Tibial artery (tissue), 4 donors: ENCODE measurements around the gene ZBTB46.

Source experiments
- DNase-seq, 2 donors: peaks; one replicate each; pipeline ENCODE4 v3.0.0-alpha.2; 2019
- H3K27ac ChIP-seq, 2 donors: fragments of 200-600 bp; sonication (generic) in 1 of 2; 1 replicate in 1 of 2; 2 replicates in 1 of 2; pipeline ENCODE4 v1.5.1; 2018 to 2019; ENCODE audit warnings: mild to moderate bottlenecking in 1 of 2
- H3K27me3 ChIP-seq, 2 donors: fragments of 200-600 bp; sonication (generic) in 1 of 2; one replicate each; pipeline versions ENCODE4 v1.5.1 to v1.6.0; 2016 to 2019
- H3K36me3 ChIP-seq, 3 donors: fragments of 200-600 bp; sonication (generic) in 2 of 3; one replicate each; pipeline ENCODE4 v1.5.1; 2016 to 2019; ENCODE audit warnings: mild to moderate bottlenecking in 2 of 3
- H3K4me1 ChIP-seq, 4 donors: fragments of 200-600 bp; sonication (generic) in 2 of 4; 1 replicate in 3 of 4; 2 replicates in 1 of 4; pipeline ENCODE4 v1.5.1; 2016 to 2019
- H3K4me3 ChIP-seq, 2 donors: fragments of 200-600 bp; sonication (generic) in 1 of 2; 1 replicate in 1 of 2; 2 replicates in 1 of 2; pipeline ENCODE4 v1.5.1; 2018 to 2019; ENCODE audit warnings: mild to moderate bottlenecking in 2 of 2
- H3K9me3 ChIP-seq, 3 donors: fragments of 200-600 bp; sonication (generic) in 1 of 3; one replicate each; pipeline ENCODE4 v1.5.1; 2016 to 2019
- CTCF ChIP-seq, 2 experiments: fragments of 200-600 bp in 1 of 2; fragments of 450-650 bp in 1 of 2; IDR thresholded peaks; one replicate each; pipeline ENCODE4 v1.5.1; 2017 to 2019; ENCODE audit warnings: antibody characterized with exemption in 2 of 2, mild to moderate bottlenecking in 1 of 2, moderate library complexity in 1 of 2
- intact Hi-C: fragments of 100-400 bp; cut with DNase I; formaldehyde crosslinking; loops from one replicate; pipeline ENCODE4 v1.15.0; 2023; ENCODE audit warnings: low total_unique reads

Gene ZBTB46

GRCh38 chr20:63742381-63743024, 88.6 kb downstream of the ZBTB46 start:
- H3K27me3 ChIP-seq, result no peaks in the 10 kb centered on the region

GRCh38 chr20:63741676-63742380, 89.2 kb downstream of the ZBTB46 start:
- peak overlapping the region in 1 of 2 donors; percentile 93 for H3K4me3 ChIP-seq
- no peaks in the 10 kb centered on the region for H3K27me3 ChIP-seq
- H3K4me1 ChIP-seq, result peaks cover 0 to 41% (median 31%) of the 10 kb centered on the region in 4 donors
- intact Hi-C loops, result loop anchor here (10.0 kb wide), 1 partner anchor 117 kb away; the partner anchor contains the start of gene GMEB2
- H3K36me3 ChIP-seq, result peaks cover 22 to 35% (median 23%) of the 10 kb centered on the region in 3 donors
- no peak for DNase-seq
- H3K27ac ChIP-seq, result peak overlapping the region; percentile 97
- TF ChIP-seq CTCF (IDR thresholded peaks at IDR 0.05), result no peak
- H3K9me3 ChIP-seq, result no peaks in the 10 kb centered on the region

More at GRCh38 chr20:63742381-63743024, 88.6 kb downstream of the ZBTB46 start:
- no peak for TF ChIP-seq CTCF (IDR thresholded peaks at IDR 0.05)
- no peak overlapping the region for H3K4me3 ChIP-seq
- peaks cover 22 to 38% (median 23%) of the 10 kb centered on the region in 3 donors for H3K36me3 ChIP-seq
- DNase-seq, result no peak
- intact Hi-C loops, result loop anchor here (10.0 kb wide), 1 partner anchor 118 kb away; the partner anchor contains the start of gene GMEB2
- H3K27ac ChIP-seq, result no peak overlapping the region
- peaks cover 0 to 37% (median 29%) of the 10 kb centered on the region in 4 donors for H3K4me1 ChIP-seq
- no peaks in the 10 kb centered on the region for H3K9me3 ChIP-seq

GRCh38 chr20:63741354-63741675, 89.7 kb downstream of the ZBTB46 start:
- Histone ChIP-seq H3K36me3 (peaks cover 22 to 35% (median 23%) of the 10 kb centered on the region in 3 donors), H3K4me1 (peaks cover 0 to 41% (median 31%) of the 10 kb centered on the region in 4 donors), H3K9me3 (no peaks in the 10 kb centered on the region), H3K27me3 (no peaks in the 10 kb centered on the region), H3K27ac (peak overlapping the region; percentile 97), H3K4me3 (peak overlapping the region; percentile 84 to 93)
- intact Hi-C loops, result loop anchor here (10.0 kb wide), 1 partner anchor 117 kb away; the partner anchor contains the start of gene GMEB2
- no peak for TF ChIP-seq CTCF (IDR thresholded peaks at IDR 0.05)
- no peak for DNase-seq

GRCh38 chr20:63740627-63741353, 90.3 kb downstream of the ZBTB46 start:
- intact Hi-C loops, result loop anchor here (10.0 kb wide), 1 partner anchor 116 kb away; the partner anchor contains the start of gene GMEB2
- no peak for TF ChIP-seq CTCF (IDR thresholded peaks at IDR 0.05)
- Histone ChIP-seq H3K4me3 (peak overlapping the region; percentile 84 to 93), H3K9me3 (no peaks in the 10 kb centered on the region), H3K4me1 (peaks cover 0 to 41% (median 31%) of the 10 kb centered on the region in 4 donors), H3K27me3 (no peaks in the 10 kb centered on the region), H3K36me3 (peaks cover 22 to 35% (median 27%) of the 10 kb centered on the region in 3 donors), H3K27ac (peak overlapping the region; percentile 97)
- peak; percentile 94 to 98 for DNase-seq

GRCh38 chr20:63740070-63740626, 90.9 kb downstream of the ZBTB46 start:
- no peaks in the 10 kb centered on the region for H3K9me3 ChIP-seq
- intact Hi-C loops, result loop anchor here (10.0 kb wide), 1 partner anchor 115 kb away; the partner anchor contains the start of gene GMEB2
- peak; percentile 42 to 86 for DNase-seq
- TF ChIP-seq CTCF (IDR thresholded peaks at IDR 0.05), result no peak
- H3K4me1 ChIP-seq, result peaks cover 0 to 41% (median 31%) of the 10 kb centered on the region in 4 donors
- H3K4me3 ChIP-seq, result peak overlapping the region; percentile 84 to 93
- peak overlapping the region; percentile 97 for H3K27ac ChIP-seq
- no peaks in the 10 kb centered on the region for H3K27me3 ChIP-seq
- peaks cover 24 to 41% (median 34%) of the 10 kb centered on the region in 3 donors for H3K36me3 ChIP-seq
